Fibroblast of lung (primary cell): Measurements from ENCODE around the gene JPH3. TPM values are rescaled to one million over a fixed set of nuclear protein-coding genes. Genes with fewer than 3 reads are reported as not detected.

ENCODE experiments used
- DNase-seq, 2 donors: peaks; one replicate each; pipeline versions ENCODE4 v3.0.0 to v3.0.0-alpha.2; 2010; ENCODE audit warnings: low read depth in 2 of 2
- H2AFZ ChIP-seq: 2 replicates; pipeline ENCODE4 v1.5.1; 2012; ENCODE audit warnings: low read length, control low read depth, inconsistent platforms
- H3K27ac ChIP-seq: 2 replicates; pipeline ENCODE4 v1.5.1; 2011; ENCODE audit warnings: low read length, control low read depth; ENCODE audit not compliant: insufficient read depth
- H3K27me3 ChIP-seq: 2 replicates; pipeline ENCODE4 v1.5.1; 2011; ENCODE audit warnings: mild to moderate bottlenecking, low read length; ENCODE audit not compliant: control insufficient read depth, insufficient read depth
- H3K36me3 ChIP-seq: 2 replicates; pipeline ENCODE4 v1.5.1; 2011; ENCODE audit warnings: low read length; ENCODE audit not compliant: control insufficient read depth, insufficient read depth
- H3K4me1 ChIP-seq: 2 replicates; pipeline ENCODE4 v1.5.1; 2011; ENCODE audit warnings: low read length; ENCODE audit not compliant: control insufficient read depth, insufficient read depth; ENCODE audit errors: extremely low read depth
- H3K4me2 ChIP-seq: 2 replicates; pipeline ENCODE4 v1.5.1; 2011; ENCODE audit warnings: low read length, control low read depth; ENCODE audit not compliant: insufficient read depth; ENCODE audit errors: extremely low read depth
- H3K4me3 ChIP-seq, 4 experiments: fragments of 200-600 bp in 1 of 4; sonication (generic) in 1 of 4; replicated peaks in 1 of 4; 2 replicates each; pipeline ENCODE4 v1.5.1; 2011 to 2016; ENCODE audit warnings: low read length in 4 of 4, low read depth in 3 of 4, mild to moderate bottlenecking in 3 of 4, control low read depth in 2 of 4, inconsistent platforms in 1 of 4, mixed read lengths in 1 of 4; ENCODE audit not compliant: insufficient read depth in 1 of 4; ENCODE audit errors: control extremely low read depth in 1 of 4
- H3K79me2 ChIP-seq: 2 replicates; pipeline ENCODE4 v1.5.1; 2012; ENCODE audit warnings: mild to moderate bottlenecking, low read length, inconsistent platforms; ENCODE audit not compliant: control insufficient read depth, insufficient read depth
- H3K9ac ChIP-seq: 2 replicates; pipeline ENCODE4 v1.5.1; 2011; ENCODE audit warnings: mild to moderate bottlenecking, low read length, control low read depth; ENCODE audit not compliant: insufficient read depth
- H3K9me3 ChIP-seq: 2 replicates; pipeline ENCODE4 v1.5.1; 2012; ENCODE audit warnings: low read depth, low read length; ENCODE audit not compliant: control insufficient read depth, insufficient read depth
- H4K20me1 ChIP-seq: 2 replicates; pipeline ENCODE4 v1.5.1; 2011; ENCODE audit warnings: low read length; ENCODE audit not compliant: control insufficient read depth, insufficient read depth; ENCODE audit errors: extremely low read depth
- CTCF ChIP-seq, 2 donors: IDR thresholded peaks in 1 of 2; conservative IDR thresholded peaks in 1 of 2; 1 replicate in 1 of 2; 2 replicates in 1 of 2; pipeline ENCODE4 v1.5.1; 2011 to 2012; ENCODE audit warnings: low read length in 2 of 2, control low read depth in 1 of 2, inconsistent platforms in 1 of 2, low read depth in 1 of 2, mild to moderate bottlenecking in 1 of 2
- EZH2 ChIP-seq: IDR thresholded peaks from 2 replicates; pipeline ENCODE4 v1.5.1; 2012; ENCODE audit warnings: low read length, control low read depth, mild to moderate bottlenecking; ENCODE audit errors: missing control alignments
- polyA plus RNA-seq, 2 donors: library from polyadenylated mRNA; depleted of rRNA in 1 of 2; stranded (reverse) in 1 of 2; unstranded in 1 of 2; fragments of >200 nt; gene quantifications; 2 replicates each; pipeline ENCODE4 v1.2.1, GENCODE V29; 2011 to 2012; ENCODE audit warnings: missing spikeins in 1 of 2
- total RNA-seq: library from RNA; depleted of rRNA; stranded (reverse); fragments of >200 nt; gene quantifications from 2 replicates; pipeline ENCODE4 v1.2.1, GENCODE V29; 2014

Gene JPH3
- total and polyA plus RNA-seq, 2 donors (not counting 1 experiment from before 2014, with no cell fraction given): 0.01 TPM; not detected in 1

GRCh38 chr16:87628246-87628923, 26.1 kb downstream of the JPH3 start:
- Histone ChIP-seq H3K9ac (no peak overlapping the region), H3K79me2 (no peaks in the 10 kb centered on the region), H3K36me3 (no peaks in the 10 kb centered on the region), H3K27me3 (no peaks in the 10 kb centered on the region), H4K20me1 (no peaks in the 10 kb centered on the region), H3K4me1 (no peaks in the 10 kb centered on the region), H3K4me3 (no peak overlapping the region), H3K4me2 (no peak overlapping the region), H2AFZ (no peak overlapping the region), H3K27ac (no peak overlapping the region), H3K9me3 (no peaks in the 10 kb centered on the region)
- TF ChIP-seq EZH2: no peak
- TF ChIP-seq CTCF (conservative IDR thresholded peaks at IDR 0.05 in 1 of 2, IDR thresholded peaks at IDR 0.05 in 1 of 2; ENCODE audit: low read depth in 1 of 2, low read length in 2 of 2): no peak
- DNase-seq: no peak

DNA sequence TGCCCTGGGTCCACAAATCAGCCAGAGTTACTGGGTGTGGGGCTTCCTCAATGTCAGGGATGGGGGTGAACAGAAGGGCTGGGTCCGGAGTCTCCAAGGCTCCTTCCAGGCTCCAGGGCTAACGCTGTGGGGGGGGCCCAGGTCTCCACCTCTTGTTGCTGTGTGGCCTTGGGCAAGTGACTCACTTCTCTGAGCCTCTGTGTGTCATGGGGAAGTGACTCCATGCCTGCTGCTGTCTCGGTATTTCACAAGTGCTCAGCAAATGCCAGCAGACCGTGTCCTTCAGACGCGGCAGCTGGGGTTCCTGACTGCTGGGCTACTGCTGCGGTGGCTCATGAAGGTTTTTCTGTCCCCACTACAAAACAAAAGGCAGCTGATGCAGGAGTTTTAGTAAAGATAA, 26.6 kb downstream of the JPH3 start:
- no peaks in the 10 kb centered on the region for H3K9me3 ChIP-seq
- H3K79me2 ChIP-seq: no peaks in the 10 kb centered on the region
- no peaks in the 10 kb centered on the region for H3K4me1 ChIP-seq
- no peak overlapping the region for H3K27ac ChIP-seq
- H3K9ac ChIP-seq: no peak overlapping the region
- no peaks in the 10 kb centered on the region for H3K27me3 ChIP-seq
- H3K4me2 ChIP-seq: no peak overlapping the region
- peak in 1 of 2 donors; percentile 24 for DNase-seq
- no peaks in the 10 kb centered on the region for H3K36me3 ChIP-seq
- H4K20me1 ChIP-seq: no peaks in the 10 kb centered on the region
- no peak overlapping the region for H2AFZ ChIP-seq
- no peak overlapping the region for H3K4me3 ChIP-seq
- TF ChIP-seq EZH2 (no peak), CTCF (conservative IDR thresholded peaks at IDR 0.05 in 1 of 2, IDR thresholded peaks at IDR 0.05 in 1 of 2; ENCODE audit: low read depth in 1 of 2, low read length in 2 of 2) (no peak)

DNA sequence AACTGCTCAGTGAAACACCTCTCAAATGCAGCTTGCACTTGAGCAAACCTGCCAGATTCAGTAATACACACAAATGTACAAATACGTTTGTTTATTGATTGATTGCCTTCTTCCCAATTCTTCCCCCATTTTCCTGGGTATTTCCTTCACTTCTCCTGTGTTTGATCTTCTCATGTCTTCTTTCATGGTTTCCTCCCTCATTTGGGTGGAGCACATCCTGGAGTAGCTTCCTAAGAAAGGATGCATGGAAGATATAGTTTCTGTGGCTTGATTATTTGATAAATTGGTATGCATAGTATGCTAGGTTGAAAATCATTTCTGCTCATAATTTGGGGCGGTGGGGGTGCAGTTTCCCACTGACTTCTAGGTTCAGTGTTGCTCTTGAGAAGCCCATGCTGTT, 28.8 kb downstream of the JPH3 start:
- TF ChIP-seq CTCF (conservative IDR thresholded peaks at IDR 0.05 in 1 of 2, IDR thresholded peaks at IDR 0.05 in 1 of 2; ENCODE audit: low read depth in 1 of 2, low read length in 2 of 2) (no peak), EZH2 (no peak)
- H3K4me1 ChIP-seq: no peaks in the 10 kb centered on the region
- H3K79me2 ChIP-seq: no peaks in the 10 kb centered on the region
- H3K9ac ChIP-seq: no peak overlapping the region
- H3K4me3 ChIP-seq: no peak overlapping the region
- no peaks in the 10 kb centered on the region for H3K27me3 ChIP-seq
- H3K9me3 ChIP-seq: no peaks in the 10 kb centered on the region
- H2AFZ ChIP-seq: no peak overlapping the region
- DNase-seq: no peak
- H3K27ac ChIP-seq: no peak overlapping the region
- H3K36me3 ChIP-seq: no peaks in the 10 kb centered on the region
- no peak overlapping the region for H3K4me2 ChIP-seq
- no peaks in the 10 kb centered on the region for H4K20me1 ChIP-seq
